HPDE6-E6E7 (cell line): ENCODE data around the gene TRABD2B.

Source experiments
- DNase-seq: peaks from one replicate; pipeline ENCODE4 v3.0.0; 2011; ENCODE audit warnings: missing footprints; ENCODE audit errors: extremely low spot score

The TRABD2B gene

GRCh38 chr1:47993416-47993740 lies 3.8 kb downstream of the TRABD2B start:
- no peak for DNase-seq

- no peak for DNase-seq
Measured at GRCh38 chr1:47992720-47993415, 4.3 kb downstream of the TRABD2B start.

- DNase-seq: no peak
Measured at GRCh38 chr1:47991673-47992072, 5.5 kb downstream of the TRABD2B start.

- no peak for DNase-seq
Measured at GRCh38 chr1:47991187-47991586, 6.0 kb downstream of the TRABD2B start.

GRCh38 chr1:47990286-47990685 lies 6.9 kb downstream of the TRABD2B start:
- DNase-seq: no peak

- no peak for DNase-seq
Measured at GRCh38 chr1:47987601-47988000, 9.6 kb downstream of the TRABD2B start.

GRCh38 chr1:47986761-47987200 lies 10.4 kb downstream of the TRABD2B start:
- no peak for DNase-seq

GRCh38 chr1:47985018-47985417 lies 12.2 kb downstream of the TRABD2B start:
- no peak for DNase-seq

GRCh38 chr1:47984175-47984789 lies 12.9 kb downstream of the TRABD2B start:
- DNase-seq: no peak

GRCh38 chr1:47983691-47984090 lies 13.5 kb downstream of the TRABD2B start:
- DNase-seq: no peak

GRCh38 chr1:47981667-47982350 lies 15.4 kb downstream of the TRABD2B start:
- no peak for DNase-seq

- DNase-seq: no peak
Measured at GRCh38 chr1:47980501-47980900, 16.7 kb downstream of the TRABD2B start.

GRCh38 chr1:47979724-47980123 lies 17.5 kb downstream of the TRABD2B start:
- no peak for DNase-seq

GRCh38 chr1:47978486-47978885 lies 18.7 kb downstream of the TRABD2B start:
- no peak for DNase-seq

- DNase-seq: no peak
Measured at GRCh38 chr1:47976728-47977127, 20.5 kb downstream of the TRABD2B start.

- DNase-seq: no peak
Measured at GRCh38 chr1:47976267-47976666, 20.9 kb downstream of the TRABD2B start.

GRCh38 chr1:47975302-47975921 lies 21.8 kb downstream of the TRABD2B start:
- DNase-seq: no peak

- no peak for DNase-seq
Measured at GRCh38 chr1:47972864-47973432, 24.2 kb downstream of the TRABD2B start.

- DNase-seq: no peak
Measured at GRCh38 chr1:47971385-47972160, 25.6 kb downstream of the TRABD2B start.

- no peak for DNase-seq
Measured at GRCh38 chr1:47970882-47971281, 26.3 kb downstream of the TRABD2B start.

GRCh38 chr1:47969478-47969877 lies 27.7 kb downstream of the TRABD2B start:
- DNase-seq: no peak

- DNase-seq: no peak
Measured at GRCh38 chr1:47968556-47968888, 28.7 kb downstream of the TRABD2B start.
